K562 (cell line): Measurements from ENCODE around the gene ACTL10. TPM values are rescaled to one million over a fixed set of nuclear protein-coding genes. Genes with fewer than 3 reads are reported as not detected.

ENCODE experiments used
- CHD2 ChIP-seq: IDR thresholded peaks from 2 replicates; pipeline ENCODE4 v1.6.1; 2011; ENCODE audit warnings: low read depth, low read length
- CREB1 ChIP-seq, 2 experiments: sonication (generic) in 1 of 2; formaldehyde crosslinking in 1 of 2; IDR thresholded peaks; 2 replicates each; pipeline versions ENCODE4 v1.6.1 to v1.8.0; 2012 to 2022; ENCODE audit warnings: inconsistent platforms in 1 of 2, mild to moderate bottlenecking in 1 of 2, missing genetic modification reagents in 1 of 2, moderate library complexity in 1 of 2
- DMBX1 ChIP-seq: fragments of 250-450 bp; sonication (Bioruptor Pico); IDR thresholded peaks from 2 replicates; pipeline ENCODE4 v1.8.0; 2022; ENCODE audit warnings: inconsistent platforms, mild to moderate bottlenecking, moderate library complexity, borderline replicate concordance
- ETV6 ChIP-seq, 3 experiments: fragments of 150-350 bp in 1 of 3; sonication (generic) in 1 of 3; formaldehyde crosslinking in 1 of 3; IDR thresholded peaks; 2 replicates each; pipeline versions ENCODE4 v1.6.1 to v1.8.0; 2014 to 2022; ENCODE audit warnings: borderline replicate concordance in 2 of 3, low read depth in 2 of 3, antibody characterized with exemption in 1 of 3, low read length in 1 of 3, mild to moderate bottlenecking in 1 of 3, missing genetic modification reagents in 1 of 3
- HINFP ChIP-seq: fragments of 450-650 bp; conservative IDR thresholded peaks from 2 replicates; pipeline ENCODE4 v1.6.1; 2016; ENCODE audit warnings: missing genetic modification characterization, low read depth, mild to moderate bottlenecking, control low read depth, missing compliant biosample characterization
- OTX1 ChIP-seq: fragments of 450-650 bp; formaldehyde crosslinking; IDR thresholded peaks from 2 replicates; pipeline ENCODE4 v1.4.0; 2022; ENCODE audit warnings: mild to moderate bottlenecking
- PATZ1 ChIP-seq: fragments of 250-450 bp; sonication (Bioruptor Pico); IDR thresholded peaks from 2 replicates; pipeline ENCODE4 v1.5.0; 2020; ENCODE audit warnings: mild to moderate bottlenecking, borderline replicate concordance
- RBM15 ChIP-seq: fragments of 200-400 bp; formaldehyde crosslinking; IDR thresholded peaks from 2 replicates; pipeline ENCODE4 v1.6.1; 2018; ENCODE audit warnings: mild to moderate bottlenecking, low read length, moderate library complexity; ENCODE audit not compliant: insufficient read depth
- SREBF1 ChIP-seq: fragments of 150-350 bp; IDR thresholded peaks from 2 replicates; pipeline ENCODE4 v1.6.1; 2014; ENCODE audit warnings: antibody characterized with exemption, low read depth, low read length, borderline replicate concordance
- THAP7 ChIP-seq: fragments of 250-450 bp; sonication (Bioruptor Pico); IDR thresholded peaks from 2 replicates; pipeline ENCODE4 v1.5.0; 2021
- ZBTB12 ChIP-seq: fragments of 250-450 bp; sonication (Bioruptor Pico); IDR thresholded peaks from 2 replicates; pipeline ENCODE4 v1.4.0; 2020
- ZKSCAN3 ChIP-seq: fragments of 250-450 bp; sonication (Bioruptor Pico); IDR thresholded peaks from 2 replicates; pipeline ENCODE4 v1.4.0; 2020
- ZNF75A ChIP-seq: fragments of 450-650 bp; formaldehyde crosslinking; IDR thresholded peaks from 2 replicates; pipeline ENCODE4 v1.4.0; 2020; ENCODE audit warnings: mild to moderate bottlenecking
- polyA plus RNA-seq, 8 experiments: library from polyadenylated mRNA; depleted of rRNA in 4 of 8; stranded (reverse) in 5 of 8; unstranded in 3 of 8; fragments of >200 nt; fragmentation: Nextera tagmentation in 2 of 8; fragmentation: Illumina TruSeq in 1 of 8; extraction: Ambion mirVana in 2 of 8; extraction: Trizol in 1 of 8; gene quantifications; 2 replicates each; pipeline versions ENCODE4 v1.2.1 to v1.2.3, GENCODE V29; 2011 to 2014; ENCODE audit warnings: inconsistent platforms in 1 of 8, missing spikeins in 1 of 8
- total RNA-seq, 7 experiments: library from RNA; depleted of rRNA in 6 of 7; stranded (reverse); fragments of >200 nt in 6 of 7; fragmentation: Illumina TruSeq in 2 of 7; extraction: Trizol in 2 of 7; gene quantifications; 2 replicates each; pipeline versions ENCODE4 v1.2.1 to v1.2.3, GENCODE V29; 2011 to 2021; ENCODE audit warnings: low replicate concordance in 1 of 7
- TF ChIP-seq, protein P1 (sequence below): sonication (generic); formaldehyde crosslinking; IDR thresholded peaks from 2 replicates; pipeline ENCODE4 v1.8.1; 2023; ENCODE audit warnings: mild to moderate bottlenecking, missing genetic modification reagents
- TF ChIP-seq, protein P2 (sequence below), 3 experiments: IDR thresholded peaks in 2 of 3; conservative IDR thresholded peaks in 1 of 3; 2 replicates each; pipeline ENCODE4 v1.5.1; 2011 to 2012; ENCODE audit warnings: low read length in 3 of 3, mild to moderate bottlenecking in 3 of 3, control low read depth in 2 of 3, improper control_type of control experiment in 1 of 3, inconsistent platforms in 1 of 3, low read depth in 1 of 3, mixed read lengths in 1 of 3, moderate library complexity in 1 of 3; ENCODE audit not compliant: insufficient read depth in 2 of 3

The ACTL10 gene
- total and polyA plus RNA-seq, 9 of the 15 experiments (the other 6 are each of a cell fraction or from before 2014, with no cell fraction given) = 0.07 to 0.14 TPM; not detected in 7

DNA sequence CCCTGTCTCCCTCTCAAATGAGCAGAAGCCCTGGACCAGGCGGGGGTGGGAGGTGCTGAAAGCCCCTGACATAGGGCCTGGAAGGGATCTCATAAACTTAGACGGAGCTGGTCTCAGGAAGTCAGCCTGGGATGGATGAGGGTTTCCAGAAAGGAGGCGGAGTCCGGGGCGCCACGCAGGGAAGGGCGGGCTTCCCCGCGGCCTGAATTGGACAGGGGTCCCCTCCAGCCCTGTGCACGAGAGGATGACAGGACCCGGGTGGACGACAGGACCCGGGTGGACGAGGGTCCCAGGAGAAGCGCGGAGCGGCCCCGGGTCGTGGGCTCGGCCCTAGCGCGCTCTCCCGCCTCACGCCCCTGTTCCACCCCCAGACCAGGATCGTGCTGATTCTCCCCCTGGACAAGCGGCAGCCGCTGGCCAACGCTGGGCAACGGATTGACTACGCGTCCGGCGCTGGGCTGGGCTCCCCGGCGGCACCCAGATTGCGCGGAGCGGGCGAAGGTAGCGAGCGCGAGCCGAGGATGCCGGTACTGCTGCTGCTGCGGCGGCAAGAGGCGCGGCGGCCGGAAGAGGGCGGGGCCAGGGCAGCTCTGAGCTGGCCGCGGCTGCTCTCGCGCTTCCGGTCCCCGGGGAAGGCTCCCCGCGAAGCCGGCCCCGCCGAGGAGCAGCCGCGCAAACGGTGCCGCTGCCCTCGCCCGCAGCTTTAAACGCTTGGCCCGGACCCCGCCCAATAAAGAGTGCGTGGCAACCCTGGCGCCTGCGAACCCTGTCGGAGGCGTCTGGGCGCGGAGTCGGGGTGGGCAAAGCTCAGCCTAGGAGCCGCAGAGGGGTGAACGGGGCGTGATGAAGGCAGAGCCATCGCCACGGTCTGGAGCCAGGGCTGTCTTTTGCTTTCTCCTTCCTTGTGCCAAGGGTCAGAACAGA, 3.3 kb upstream of the ACTL10 start (continued):
- TF ChIP-seq RBM15 = no peak
- TF ChIP-seq SREBF1 = no peak
- TF ChIP-seq, protein P1, sequence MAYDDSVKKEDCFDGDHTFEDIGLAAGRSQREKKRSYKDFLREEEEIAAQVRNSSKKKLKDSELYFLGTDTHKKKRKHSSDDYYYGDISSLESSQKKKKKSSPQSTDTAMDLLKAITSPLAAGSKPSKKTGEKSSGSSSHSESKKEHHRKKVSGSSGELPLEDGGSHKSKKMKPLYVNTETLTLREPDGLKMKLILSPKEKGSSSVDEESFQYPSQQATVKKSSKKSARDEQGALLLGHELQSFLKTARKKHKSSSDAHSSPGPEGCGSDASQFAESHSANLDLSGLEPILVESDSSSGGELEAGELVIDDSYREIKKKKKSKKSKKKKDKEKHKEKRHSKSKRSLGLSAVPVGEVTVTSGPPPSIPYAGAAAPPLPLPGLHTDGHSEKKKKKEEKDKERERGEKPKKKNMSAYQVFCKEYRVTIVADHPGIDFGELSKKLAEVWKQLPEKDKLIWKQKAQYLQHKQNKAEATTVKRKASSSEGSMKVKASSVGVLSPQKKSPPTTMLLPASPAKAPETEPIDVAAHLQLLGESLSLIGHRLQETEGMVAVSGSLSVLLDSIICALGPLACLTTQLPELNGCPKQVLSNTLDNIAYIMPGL = no peak
- TF ChIP-seq OTX1 (CRISPR knock-in tag) = peak; percentile 52; the same call in 1 of the 2 replicates
- no peak; the same call in 1 of the 2 replicates for TF ChIP-seq CREB1 (IDR thresholded peaks at IDR 0.05)
- peak; percentile 19; the same call in 1 of the 2 replicates for TF ChIP-seq CREB1 (CRISPR knock-in tag; IDR thresholded peaks at IDR 0.05)
- TF ChIP-seq CHD2 = no peak
- TF ChIP-seq THAP7 (CRISPR knock-in tag) = no peak
- no peak for TF ChIP-seq ZKSCAN3
- 0 out of 2 replicates have a peak, but pooled peaks have one; percentile 38 for TF ChIP-seq ZNF75A (CRISPR knock-in tag)
- 0 out of 2 replicates have a peak, but pooled peaks have one; percentile 34 for TF ChIP-seq DMBX1
- TF ChIP-seq ETV6 (IDR thresholded peaks at IDR 0.05; ENCODE audit: borderline replicate concordance in 1 of 2, low read depth in 2 of 2, low read length in 1 of 2) = no peak
- TF ChIP-seq ETV6 (CRISPR knock-in tag; IDR thresholded peaks at IDR 0.05; ENCODE audit: borderline replicate concordance) = no peak
- TF ChIP-seq HINFP = no peak
- TF ChIP-seq, protein P2, sequence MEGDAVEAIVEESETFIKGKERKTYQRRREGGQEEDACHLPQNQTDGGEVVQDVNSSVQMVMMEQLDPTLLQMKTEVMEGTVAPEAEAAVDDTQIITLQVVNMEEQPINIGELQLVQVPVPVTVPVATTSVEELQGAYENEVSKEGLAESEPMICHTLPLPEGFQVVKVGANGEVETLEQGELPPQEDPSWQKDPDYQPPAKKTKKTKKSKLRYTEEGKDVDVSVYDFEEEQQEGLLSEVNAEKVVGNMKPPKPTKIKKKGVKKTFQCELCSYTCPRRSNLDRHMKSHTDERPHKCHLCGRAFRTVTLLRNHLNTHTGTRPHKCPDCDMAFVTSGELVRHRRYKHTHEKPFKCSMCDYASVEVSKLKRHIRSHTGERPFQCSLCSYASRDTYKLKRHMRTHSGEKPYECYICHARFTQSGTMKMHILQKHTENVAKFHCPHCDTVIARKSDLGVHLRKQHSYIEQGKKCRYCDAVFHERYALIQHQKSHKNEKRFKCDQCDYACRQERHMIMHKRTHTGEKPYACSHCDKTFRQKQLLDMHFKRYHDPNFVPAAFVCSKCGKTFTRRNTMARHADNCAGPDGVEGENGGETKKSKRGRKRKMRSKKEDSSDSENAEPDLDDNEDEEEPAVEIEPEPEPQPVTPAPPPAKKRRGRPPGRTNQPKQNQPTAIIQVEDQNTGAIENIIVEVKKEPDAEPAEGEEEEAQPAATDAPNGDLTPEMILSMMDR (IDR thresholded peaks at IDR 0.05 in 2 of 3, conservative IDR thresholded peaks at IDR 0.05 in 1 of 3; ENCODE audit: insufficient read depth in 2 of 3, low read depth in 1 of 3, low read length in 3 of 3) = no peak
- no peak for TF ChIP-seq PATZ1 (CRISPR knock-in tag)
- no peak for TF ChIP-seq ZBTB12 (CRISPR knock-in tag)
